ENCODE measurements around the gene HCLS1. TPM values are rescaled to one million over a fixed set of nuclear protein-coding genes. Genes with fewer than 3 reads are reported as not detected.

HCLS1 gene
- polyA plus RNA-seq, 1 of the 3 experiments (the other 2 are of a cell fraction) = 0.23 TPM

DNA sequence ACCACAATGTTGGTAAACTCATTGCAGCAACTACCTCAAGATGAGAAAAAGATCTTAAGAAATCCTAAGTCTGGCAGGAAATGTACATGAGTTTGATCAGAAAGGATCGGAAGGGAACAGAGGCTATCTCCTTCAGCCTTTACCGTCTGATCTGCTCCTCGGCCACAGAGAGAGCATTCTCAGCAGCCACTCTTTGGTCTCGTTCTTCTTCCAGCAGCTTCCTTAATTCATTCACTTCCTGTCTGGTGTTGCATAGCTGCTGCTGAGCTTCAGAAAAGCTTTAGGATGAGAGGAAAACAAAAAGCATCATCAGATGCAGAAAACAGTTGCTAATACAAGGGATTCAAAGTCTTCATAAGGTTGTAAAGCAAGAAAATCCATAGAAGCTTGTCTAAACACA, 6.6 kb upstream of the HCLS1 start:
- H3K4me2 ChIP-seq = no peak overlapping the region
- H3K4me1 ChIP-seq (ENCODE audit: control insufficient read depth in 1 of 2, insufficient read depth in 2 of 2, low read depth in 1 of 2, low read length in 1 of 2) = no peaks in the 10 kb centered on the region
- no peak overlapping the region for H3K4me3 ChIP-seq (ENCODE audit: low read depth in 2 of 2, low read length in 1 of 2)
- no peaks in the 10 kb centered on the region for H3K9me3 ChIP-seq
- no peak overlapping the region for H2AFZ ChIP-seq (ENCODE audit: low read depth)
- H4K20me1 ChIP-seq (ENCODE audit: insufficient read depth) = no peaks in the 10 kb centered on the region
- H3K79me2 ChIP-seq (ENCODE audit: insufficient read depth) = no peaks in the 10 kb centered on the region
- POLR2A ChIA-PET = no interaction called here
- DNase-seq = no peak
- TF ChIP-seq SIN3A (IDR thresholded peaks at IDR 0.05; ENCODE audit: borderline replicate concordance, low read depth, low read length) (no peak), RAD21 (IDR thresholded peaks at IDR 0.05; ENCODE audit: low read length) (no peak), ELF1 (IDR thresholded peaks at IDR 0.05) (no peak), GABPA (IDR thresholded peaks at IDR 0.05; ENCODE audit: low read depth) (no peak), GATA2 (CRISPR knock-in tag; IDR thresholded peaks at IDR 0.05) (no peak), SMC3 (IDR thresholded peaks at IDR 0.05; ENCODE audit: low read depth, low read length) (no peak), JUND (IDR thresholded peaks at IDR 0.05) (no peak), EP300 (IDR thresholded peaks at IDR 0.05; ENCODE audit: borderline replicate concordance in 1 of 2, low read depth in 1 of 2, low read length in 1 of 2) (no peak), NFIC (IDR thresholded peaks at IDR 0.05; ENCODE audit: borderline replicate concordance) (no peak), TCF12 (IDR thresholded peaks at IDR 0.05) (no peak), MXI1 (IDR thresholded peaks at IDR 0.05; ENCODE audit: low read depth, low read length) (no peak), YY1 (IDR thresholded peaks at IDR 0.05; ENCODE audit: low read depth) (no peak), FOXJ3 (CRISPR knock-in tag; IDR thresholded peaks at IDR 0.05) (no peak)
- TF ChIP-seq, protein P1, sequence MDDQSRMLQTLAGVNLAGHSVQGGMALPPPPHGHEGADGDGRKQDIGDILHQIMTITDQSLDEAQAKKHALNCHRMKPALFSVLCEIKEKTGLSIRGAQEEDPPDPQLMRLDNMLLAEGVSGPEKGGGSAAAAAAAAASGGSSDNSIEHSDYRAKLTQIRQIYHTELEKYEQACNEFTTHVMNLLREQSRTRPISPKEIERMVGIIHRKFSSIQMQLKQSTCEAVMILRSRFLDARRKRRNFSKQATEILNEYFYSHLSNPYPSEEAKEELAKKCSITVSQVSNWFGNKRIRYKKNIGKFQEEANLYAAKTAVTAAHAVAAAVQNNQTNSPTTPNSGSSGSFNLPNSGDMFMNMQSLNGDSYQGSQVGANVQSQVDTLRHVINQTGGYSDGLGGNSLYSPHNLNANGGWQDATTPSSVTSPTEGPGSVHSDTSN (IDR thresholded peaks at IDR 0.05) = no peak
- TF ChIP-seq, protein P2, sequence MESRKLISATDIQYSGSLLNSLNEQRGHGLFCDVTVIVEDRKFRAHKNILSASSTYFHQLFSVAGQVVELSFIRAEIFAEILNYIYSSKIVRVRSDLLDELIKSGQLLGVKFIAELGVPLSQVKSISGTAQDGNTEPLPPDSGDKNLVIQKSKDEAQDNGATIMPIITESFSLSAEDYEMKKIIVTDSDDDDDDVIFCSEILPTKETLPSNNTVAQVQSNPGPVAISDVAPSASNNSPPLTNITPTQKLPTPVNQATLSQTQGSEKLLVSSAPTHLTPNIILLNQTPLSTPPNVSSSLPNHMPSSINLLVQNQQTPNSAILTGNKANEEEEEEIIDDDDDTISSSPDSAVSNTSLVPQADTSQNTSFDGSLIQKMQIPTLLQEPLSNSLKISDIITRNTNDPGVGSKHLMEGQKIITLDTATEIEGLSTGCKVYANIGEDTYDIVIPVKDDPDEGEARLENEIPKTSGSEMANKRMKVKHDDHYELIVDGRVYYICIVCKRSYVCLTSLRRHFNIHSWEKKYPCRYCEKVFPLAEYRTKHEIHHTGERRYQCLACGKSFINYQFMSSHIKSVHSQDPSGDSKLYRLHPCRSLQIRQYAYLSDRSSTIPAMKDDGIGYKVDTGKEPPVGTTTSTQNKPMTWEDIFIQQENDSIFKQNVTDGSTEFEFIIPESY (IDR thresholded peaks at IDR 0.05; ENCODE audit: borderline replicate concordance, low read depth) = no peak
- TF ChIP-seq, protein P3, sequence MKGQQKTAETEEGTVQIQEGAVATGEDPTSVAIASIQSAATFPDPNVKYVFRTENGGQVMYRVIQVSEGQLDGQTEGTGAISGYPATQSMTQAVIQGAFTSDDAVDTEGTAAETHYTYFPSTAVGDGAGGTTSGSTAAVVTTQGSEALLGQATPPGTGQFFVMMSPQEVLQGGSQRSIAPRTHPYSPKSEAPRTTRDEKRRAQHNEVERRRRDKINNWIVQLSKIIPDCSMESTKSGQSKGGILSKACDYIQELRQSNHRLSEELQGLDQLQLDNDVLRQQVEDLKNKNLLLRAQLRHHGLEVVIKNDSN (IDR thresholded peaks at IDR 0.05; ENCODE audit: borderline replicate concordance, low read depth) = no peak
- TF ChIP-seq, protein P4, sequence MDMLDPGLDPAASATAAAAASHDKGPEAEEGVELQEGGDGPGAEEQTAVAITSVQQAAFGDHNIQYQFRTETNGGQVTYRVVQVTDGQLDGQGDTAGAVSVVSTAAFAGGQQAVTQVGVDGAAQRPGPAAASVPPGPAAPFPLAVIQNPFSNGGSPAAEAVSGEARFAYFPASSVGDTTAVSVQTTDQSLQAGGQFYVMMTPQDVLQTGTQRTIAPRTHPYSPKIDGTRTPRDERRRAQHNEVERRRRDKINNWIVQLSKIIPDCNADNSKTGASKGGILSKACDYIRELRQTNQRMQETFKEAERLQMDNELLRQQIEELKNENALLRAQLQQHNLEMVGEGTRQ (IDR thresholded peaks at IDR 0.05; ENCODE audit: borderline replicate concordance, low read depth, low read length) = no peak
- TF ChIP-seq, protein P5, sequence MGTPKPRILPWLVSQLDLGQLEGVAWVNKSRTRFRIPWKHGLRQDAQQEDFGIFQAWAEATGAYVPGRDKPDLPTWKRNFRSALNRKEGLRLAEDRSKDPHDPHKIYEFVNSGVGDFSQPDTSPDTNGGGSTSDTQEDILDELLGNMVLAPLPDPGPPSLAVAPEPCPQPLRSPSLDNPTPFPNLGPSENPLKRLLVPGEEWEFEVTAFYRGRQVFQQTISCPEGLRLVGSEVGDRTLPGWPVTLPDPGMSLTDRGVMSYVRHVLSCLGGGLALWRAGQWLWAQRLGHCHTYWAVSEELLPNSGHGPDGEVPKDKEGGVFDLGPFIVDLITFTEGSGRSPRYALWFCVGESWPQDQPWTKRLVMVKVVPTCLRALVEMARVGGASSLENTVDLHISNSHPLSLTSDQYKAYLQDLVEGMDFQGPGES (IDR thresholded peaks at IDR 0.05; ENCODE audit: low read depth, low read length) = no peak
- no peak overlapping the region for H3K27ac ChIP-seq (ENCODE audit: low read depth in 2 of 2, low read length in 1 of 2)
- H3K9me2 ChIP-seq = no peaks in the 10 kb centered on the region
- no peaks in the 10 kb centered on the region for H3K27me3 ChIP-seq (ENCODE audit: insufficient read depth)
- peaks cover 65 to 91% of the 10 kb centered on the region in 2 experiments for H3K36me3 ChIP-seq (replicated peaks in 1 of 2; ENCODE audit: control insufficient read depth in 1 of 2, insufficient read depth in 2 of 2, low read length in 1 of 2)
- no peak overlapping the region for H3K9ac ChIP-seq
- 95% methylated on average over 4 of the region's 4 CpGs for WGBS (ENCODE audit: low lambda C conversion rate)
- CTCF ChIA-PET = no interaction called here
- H3F3A ChIP-seq (replicated peaks; ENCODE audit: insufficient read depth) = no peaks in the 10 kb centered on the region
